ENCODE measurements around the gene CCR6. TPM values are rescaled to one million over a fixed set of nuclear protein-coding genes. Genes with fewer than 3 reads are reported as not detected.

CCR6 gene
- total and polyA plus RNA-seq, 2 of the 13 experiments (the other 11 are each of a cell fraction or from before 2014, with no cell fraction given), result 4.5 to 8.7 TPM

- no peak for TF ChIP-seq CREB3 (CRISPR knock-in tag; IDR thresholded peaks at IDR 0.05)
- no peak for TF ChIP-seq ZBED4 (CRISPR knock-in tag; IDR thresholded peaks at IDR 0.05; ENCODE audit: borderline replicate concordance)
- no peak; the same call in 1 of the 2 replicates for TF ChIP-seq DRAP1 (CRISPR knock-in tag; IDR thresholded peaks at IDR 0.05)
- peak; percentile 24; the same call in 1 of the 2 replicates for TF ChIP-seq BRCA1 (CRISPR knock-in tag; IDR thresholded peaks at IDR 0.05)
- TF ChIP-seq ZNF468 (CRISPR knock-in tag; IDR thresholded peaks at IDR 0.05), result no peak
- no peak for TF ChIP-seq ZBTB44 (CRISPR knock-in tag; IDR thresholded peaks at IDR 0.05)
- no peak for TF ChIP-seq SNAPC5 (CRISPR knock-in tag; IDR thresholded peaks at IDR 0.05; ENCODE audit: borderline replicate concordance)
- TF ChIP-seq NFYC (CRISPR knock-in tag; IDR thresholded peaks at IDR 0.05), result no peak
- no peak for TF ChIP-seq MTF2 (CRISPR knock-in tag; IDR thresholded peaks at IDR 0.05; ENCODE audit: borderline replicate concordance)
- TF ChIP-seq ZNF614 (CRISPR knock-in tag; IDR thresholded peaks at IDR 0.05; ENCODE audit: borderline replicate concordance), result no peak; the same call in 1 of the 2 replicates
- TF ChIP-seq KDM3A (CRISPR knock-in tag; IDR thresholded peaks at IDR 0.05; ENCODE audit: low read depth), result no peak
- peak; percentile 16; the same call in 1 of the 2 replicates for TF ChIP-seq ZSCAN20 (CRISPR knock-in tag; IDR thresholded peaks at IDR 0.05; ENCODE audit: borderline replicate concordance)
- TF ChIP-seq ATF7 (IDR thresholded peaks at IDR 0.05), result no peak
- peak; percentile 74 for TF ChIP-seq ATF7 (CRISPR knock-in tag; IDR thresholded peaks at IDR 0.05)
- TF ChIP-seq GPN1 (CRISPR knock-in tag; IDR thresholded peaks at IDR 0.05; ENCODE audit: borderline replicate concordance), result no peak
- TF ChIP-seq ZNF678 (CRISPR knock-in tag; IDR thresholded peaks at IDR 0.05), result no peak
- TF ChIP-seq CCAR2 (optimal IDR thresholded peaks at IDR 0.05; ENCODE audit: low read depth, low read length), result no peak
- TF ChIP-seq KLF16 (CRISPR knock-in tag; IDR thresholded peaks at IDR 0.05), result peak in 1 of 2 experiments; percentile 26; a peak in 1 of 4 replicates
- no peak for TF ChIP-seq RFXAP (CRISPR knock-in tag; IDR thresholded peaks at IDR 0.05; ENCODE audit: borderline replicate concordance)
- TF ChIP-seq FOXM1 (CRISPR knock-in tag; IDR thresholded peaks at IDR 0.05), result no peak
- TF ChIP-seq ZSCAN31 (CRISPR knock-in tag; IDR thresholded peaks at IDR 0.05; ENCODE audit: low read depth), result no peak
- TF ChIP-seq HOXA5 (CRISPR knock-in tag; IDR thresholded peaks at IDR 0.05), result no peak; the same call in 1 of the 2 replicates
- TF ChIP-seq ZNF768 (CRISPR knock-in tag; IDR thresholded peaks at IDR 0.05), result peak; percentile 21; the same call in 1 of the 2 replicates
Observed at GRCh38 chr6:167140589-167141474, 17.9 kb downstream of the CCR6 start (continued).

Measured in HepG2 (cell line).